NCI-H2029 (cell line): ENCODE results near the gene APBB2.
"Not testable (repeated sequence)": the region's sequence is repeated elsewhere in the genome, so short reads cannot be mapped to it uniquely, and the experiment has no call there.

Experiments
- DNase-seq: peaks from one replicate; lab custom pipeline; 2025; lab: John Stamatoyannopoulos, UW

Gene APBB2

DNA sequence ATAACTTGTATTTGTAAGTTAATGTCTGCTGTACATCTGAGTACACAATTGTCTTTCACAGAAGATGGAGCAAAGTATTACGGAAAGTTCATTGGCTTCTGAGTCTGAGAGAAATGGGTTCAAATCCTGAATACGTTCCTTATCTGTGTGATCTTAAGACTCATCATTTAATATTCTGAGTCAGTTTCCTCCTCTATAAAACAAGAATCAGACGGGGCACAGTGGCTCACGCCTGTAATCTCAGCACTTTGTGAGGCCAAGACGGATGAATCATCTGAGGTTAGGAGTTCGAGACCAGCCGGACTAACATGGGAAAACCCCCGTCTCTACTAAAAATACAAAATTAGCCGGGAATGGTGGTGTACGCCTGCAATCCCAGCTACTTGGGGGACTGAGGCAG lies 57.8 kb downstream of the APBB2 start:
- DNase-seq, result no peak

DNA sequence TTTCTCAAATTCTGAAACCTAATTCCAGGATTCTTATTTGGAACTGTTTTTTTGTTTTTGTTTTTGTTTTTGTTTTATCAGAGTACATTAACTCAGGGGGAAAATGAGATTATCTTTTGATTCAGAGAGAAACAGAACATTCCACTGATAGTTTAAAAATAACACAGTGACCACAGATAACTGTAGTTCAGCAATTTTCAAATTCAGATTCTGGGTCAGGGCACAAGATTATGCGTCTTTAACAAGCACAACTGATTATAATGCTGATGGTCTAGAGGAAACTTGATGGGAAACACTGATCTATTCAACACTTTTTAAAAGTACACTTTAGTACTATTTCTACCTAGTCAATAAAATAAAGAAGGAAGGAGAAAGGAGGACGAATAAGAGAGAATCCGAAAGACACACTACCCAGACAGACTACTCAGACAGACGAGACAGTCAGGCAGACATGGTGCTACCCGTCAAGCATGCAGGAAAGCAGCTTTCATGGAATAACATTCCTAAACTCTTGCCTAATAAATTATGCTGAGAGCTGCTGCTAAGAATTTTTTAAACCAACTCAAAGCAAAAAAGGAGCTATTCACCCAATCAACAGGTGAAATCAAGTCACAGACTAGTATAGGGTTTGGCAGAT lies 59.0 kb downstream of the APBB2 start:
- DNase-seq, result no peak

GRCh38 chr4:41154814-41155177 lies 59.5 kb downstream of the APBB2 start:
- no peak for DNase-seq

GRCh38 chr4:41154010-41154813 lies 60.1 kb downstream of the APBB2 start:
- DNase-seq, result no peak

DNA sequence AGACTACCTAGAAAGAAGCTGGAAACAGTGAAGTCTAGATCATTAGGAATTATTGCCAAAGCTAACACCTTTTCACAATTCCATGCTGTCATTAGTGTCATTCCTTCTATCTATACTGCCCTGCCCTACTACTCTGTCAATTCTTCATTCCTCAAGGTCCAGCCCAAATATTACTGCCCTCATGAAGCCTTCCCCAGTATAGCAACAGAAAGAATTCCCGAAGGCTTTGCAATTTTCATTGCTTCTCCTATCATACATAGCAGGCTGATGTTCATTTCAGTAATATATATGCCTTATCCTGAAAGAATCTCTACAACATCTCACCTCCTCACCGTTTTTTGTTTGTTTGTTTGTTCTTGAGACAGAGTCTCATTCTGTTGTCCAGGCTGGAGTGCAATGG lies 63.9 kb downstream of the APBB2 start:
- DNase-seq, result no peak

DNA sequence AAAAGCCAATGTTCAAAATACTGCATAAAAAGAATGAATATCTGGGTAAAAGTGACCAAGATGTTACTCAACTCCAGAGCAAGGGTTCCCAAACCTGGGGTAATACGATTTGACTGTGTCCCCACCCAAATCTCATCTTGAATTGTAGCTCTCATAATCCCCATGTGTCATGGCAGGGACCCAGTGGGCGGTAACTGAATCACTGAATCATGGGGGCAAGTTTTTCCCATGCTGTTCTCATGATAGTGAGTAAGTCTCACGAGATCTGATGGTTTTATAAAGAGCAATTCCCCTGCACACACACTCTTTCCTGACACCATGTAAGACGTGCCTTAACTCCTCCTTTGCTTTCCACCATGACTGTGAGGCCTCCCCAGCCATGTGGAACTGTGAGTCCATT lies 64.8 kb downstream of the APBB2 start:
- DNase-seq, result not testable (repeated sequence)

DNA sequence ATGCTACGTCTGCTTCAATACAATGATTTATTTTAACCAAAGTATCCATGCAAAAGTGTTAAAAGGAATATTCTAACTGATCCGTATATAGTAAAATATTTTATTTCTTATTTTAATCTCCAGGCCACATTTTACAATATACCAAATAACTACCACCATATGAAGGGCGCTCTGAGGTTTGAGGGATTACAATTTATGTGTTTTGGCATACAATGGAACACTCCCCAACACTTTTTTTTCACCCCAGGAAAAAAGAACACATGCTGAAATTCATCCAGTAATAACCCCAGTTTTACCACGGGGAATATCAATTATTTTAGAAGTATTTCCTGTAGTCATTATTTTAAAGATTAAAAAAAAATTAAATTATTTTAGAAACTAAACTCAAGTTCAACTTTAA lies 65.4 kb downstream of the APBB2 start:
- DNase-seq, result no peak

DNA sequence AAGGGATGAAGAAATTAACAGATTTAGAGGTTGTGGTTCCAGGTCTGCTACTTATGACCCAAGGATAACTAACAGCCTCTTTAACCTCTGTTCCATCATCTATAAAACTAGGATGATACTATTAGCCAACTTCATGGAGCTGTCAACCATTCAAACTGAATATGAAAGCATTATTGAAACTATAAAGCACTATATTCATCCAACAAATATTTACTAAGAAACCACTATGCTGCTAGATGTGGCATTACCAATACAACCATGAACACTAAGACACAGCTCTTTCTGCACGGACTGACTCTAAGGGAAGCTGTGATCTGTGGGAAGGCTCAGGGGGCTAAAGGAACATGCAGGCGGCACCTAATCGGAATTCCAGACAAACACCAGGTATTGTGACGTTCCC lies 66.0 kb downstream of the APBB2 start:
- DNase-seq, result no peak

DNA sequence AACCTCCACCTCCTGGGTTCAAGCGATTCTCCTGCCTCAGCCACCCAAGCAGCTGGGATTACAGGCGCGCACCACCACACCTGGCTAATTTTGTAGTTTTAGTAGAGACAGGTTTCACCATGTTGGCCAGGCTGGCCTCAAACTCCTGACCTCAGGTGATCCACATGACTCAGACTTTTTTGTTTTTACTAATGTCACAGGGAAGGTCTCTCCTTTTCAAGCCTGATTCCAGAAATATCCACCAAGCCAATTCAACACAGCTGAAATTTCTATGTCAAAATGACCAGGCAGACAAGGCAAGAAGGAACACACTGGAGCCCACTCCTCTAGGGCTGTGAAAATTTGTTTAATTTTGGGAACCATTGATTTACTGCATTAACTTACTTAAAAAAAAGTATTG lies 66.8 kb downstream of the APBB2 start:
- not testable (repeated sequence) for DNase-seq

GRCh38 chr4:41146716-41147506 lies 67.4 kb downstream of the APBB2 start:
- no peak for DNase-seq

DNA sequence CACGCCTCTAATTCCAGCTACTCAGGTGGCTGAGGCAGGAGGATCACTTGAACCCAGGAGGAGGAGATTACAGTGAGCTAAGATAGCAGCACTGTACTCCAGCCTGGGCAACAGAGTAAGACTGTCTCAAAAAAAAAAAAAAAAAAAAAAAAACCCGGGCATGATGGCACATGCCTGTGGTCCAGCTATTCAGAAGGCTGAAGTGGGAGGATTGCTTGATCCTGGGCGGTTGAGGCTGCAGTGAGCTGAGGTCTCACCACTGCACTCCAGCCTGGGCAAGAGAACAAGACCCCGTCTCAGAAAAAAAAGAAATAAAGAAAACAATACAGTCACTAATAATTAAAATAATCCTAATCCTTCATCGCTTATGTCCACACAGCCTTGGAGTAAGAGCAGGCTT lies 68.1 kb downstream of the APBB2 start:
- no peak for DNase-seq

GRCh38 chr4:41145571-41146078 lies 68.7 kb downstream of the APBB2 start:
- no peak for DNase-seq

DNA sequence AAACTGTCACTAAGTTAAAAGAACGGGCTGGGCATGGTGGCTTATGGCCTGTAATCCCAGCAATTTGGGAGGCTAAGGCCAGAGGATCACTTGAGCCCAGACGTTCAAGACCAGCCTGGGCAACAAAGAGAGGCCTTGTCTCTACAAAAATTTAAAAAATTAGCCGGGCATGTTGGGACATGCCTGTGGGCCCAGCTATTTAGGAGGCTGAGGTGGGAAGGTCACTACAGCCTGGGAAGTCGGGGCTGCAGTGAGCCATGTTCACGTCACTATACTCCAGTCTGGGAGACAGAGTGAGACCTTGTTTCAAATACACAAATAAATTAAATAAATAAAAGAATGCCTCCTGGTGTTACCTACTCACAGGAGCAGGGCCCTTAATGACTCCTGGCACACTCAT lies 69.5 kb downstream of the APBB2 start:
- no peak for DNase-seq

- DNase-seq, result no peak
Observed at GRCh38 chr4:41144040-41144379, 70.3 kb downstream of the APBB2 start.

- no peak for DNase-seq
Observed at GRCh38 chr4:41143311-41144039, 70.9 kb downstream of the APBB2 start.

- no peak for DNase-seq
Observed at GRCh38 chr4:41142376-41143310, 71.7 kb downstream of the APBB2 start.

DNA sequence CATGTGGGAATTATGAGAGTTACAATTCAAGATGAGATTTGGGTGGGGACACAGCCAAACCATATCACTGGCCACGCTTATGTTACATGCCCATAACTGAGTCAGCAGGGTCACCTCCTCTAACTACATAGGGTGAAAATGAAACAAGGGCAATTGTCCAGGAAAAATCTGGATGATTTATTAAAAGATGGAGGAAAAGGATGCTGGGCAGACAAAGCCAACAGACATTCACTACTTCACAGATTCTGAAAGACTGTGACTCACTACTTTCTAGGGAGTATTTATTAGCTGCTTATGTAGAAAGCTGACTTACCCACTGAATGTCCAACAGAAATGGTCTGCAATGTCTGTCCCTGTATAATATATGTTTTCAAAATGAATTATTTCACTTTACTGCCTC lies 72.4 kb downstream of the APBB2 start:
- no peak for DNase-seq

GRCh38 chr4:41140410-41140809 lies 73.9 kb downstream of the APBB2 start:
- no peak for DNase-seq

DNA sequence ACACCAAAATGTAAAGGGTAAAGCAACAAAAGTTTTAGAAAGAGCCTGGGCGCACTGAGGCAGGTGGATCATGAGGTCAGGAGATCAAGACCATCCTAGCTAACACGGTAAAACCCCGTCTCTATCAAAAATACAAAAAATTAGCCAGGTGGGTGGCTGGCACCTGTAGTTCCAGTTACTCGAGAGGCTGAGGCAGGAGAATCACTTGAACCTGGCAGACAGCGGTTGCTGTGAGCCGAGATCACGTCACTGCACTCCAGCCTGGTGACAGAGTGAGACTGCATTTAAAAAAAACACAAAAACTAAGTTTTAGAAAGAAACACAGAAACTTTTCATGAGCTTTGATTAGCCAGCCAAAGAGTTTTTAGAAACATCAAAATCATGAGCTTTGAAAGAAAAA lies 76.5 kb downstream of the APBB2 start:
- no peak for DNase-seq

DNA sequence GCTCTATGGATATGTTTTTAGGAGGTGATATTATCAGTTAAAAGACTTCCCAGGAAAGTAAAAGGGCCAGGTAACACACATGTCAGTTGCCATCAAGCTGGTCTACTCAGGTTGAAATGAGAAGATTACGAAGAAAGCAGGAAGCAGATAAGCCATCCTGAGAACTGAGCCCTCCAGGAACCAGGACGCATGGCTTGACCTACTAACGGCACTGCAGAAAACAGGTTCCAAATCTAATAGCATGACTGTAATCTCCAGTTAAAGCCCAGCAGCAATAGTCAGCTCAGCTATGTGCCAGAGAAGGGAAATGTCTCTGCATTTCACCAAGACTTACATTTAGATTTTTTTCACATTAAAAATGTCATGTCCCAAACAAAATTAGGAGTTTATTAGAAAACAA lies 77.9 kb downstream of the APBB2 start:
- DNase-seq, result no peak

DNA sequence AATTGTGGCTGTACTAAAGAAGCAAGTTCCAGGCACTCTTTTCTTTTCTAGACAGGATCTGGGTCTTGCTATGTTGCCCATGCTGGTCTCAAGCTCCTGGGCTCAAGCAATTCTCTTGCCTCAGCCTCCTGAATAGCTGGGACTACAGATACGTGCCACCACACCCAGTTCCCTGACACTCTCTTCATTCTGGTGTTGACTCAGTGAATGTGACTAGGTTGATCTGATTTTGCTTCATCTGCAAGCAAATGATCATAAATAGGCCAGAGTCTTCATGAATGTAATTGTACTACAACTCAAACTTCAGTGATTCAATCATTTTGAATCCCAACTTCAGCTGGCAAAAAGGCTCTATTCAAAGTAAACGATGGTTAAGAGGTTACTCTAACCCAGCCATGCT lies 78.5 kb downstream of the APBB2 start:
- DNase-seq, result no peak
